ENCODE results near the gene MS4A14.
"Not testable (repeated sequence)": the region's sequence is repeated elsewhere in the genome, so short reads cannot be mapped to it uniquely, and the experiment has no call there.

Gene MS4A14

GRCh38 chr11:60396382-60396781, at the start of gene MS4A14:
MS4A14 (plus strand) TSS chr11:60396459; CDS start chr11:60396579, 120 bp downstream.
- no peak for FAIRE-seq

GRCh38 chr11:60347084-60347797, 49.0 kb upstream of the MS4A14 start:
- FAIRE-seq, result no peak

- FAIRE-seq, result no peak
Measured at GRCh38 chr11:60348116-60348515, 48.1 kb upstream of the MS4A14 start.

- FAIRE-seq, result no peak
Measured at GRCh38 chr11:60349990-60350389, 46.3 kb upstream of the MS4A14 start.

GRCh38 chr11:60357771-60358170, 38.5 kb upstream of the MS4A14 start:
- no peak for FAIRE-seq

- FAIRE-seq, result no peak
Measured at GRCh38 chr11:60360621-60361020, 35.6 kb upstream of the MS4A14 start.

- FAIRE-seq, result no peak
Measured at GRCh38 chr11:60362241-60362640, 34.0 kb upstream of the MS4A14 start.

- FAIRE-seq, result peak; percentile 80
Measured at GRCh38 chr11:60363542-60364470, 32.5 kb upstream of the MS4A14 start.

- FAIRE-seq, result not testable (repeated sequence)
Measured at GRCh38 chr11:60366262-60366904, 29.9 kb upstream of the MS4A14 start.

GRCh38 chr11:60367009-60367408, 29.2 kb upstream of the MS4A14 start:
- no peak for FAIRE-seq

GRCh38 chr11:60367896-60368295, 28.4 kb upstream of the MS4A14 start:
- FAIRE-seq, result no peak

GRCh38 chr11:60370252-60370810, 25.9 kb upstream of the MS4A14 start:
- FAIRE-seq, result no peak

GRCh38 chr11:60370811-60371298, 25.4 kb upstream of the MS4A14 start:
- no peak for FAIRE-seq

- FAIRE-seq, result no peak
Measured at GRCh38 chr11:60371386-60371785, 24.9 kb upstream of the MS4A14 start.

GRCh38 chr11:60371854-60372253, 24.4 kb upstream of the MS4A14 start:
- no peak for FAIRE-seq

GRCh38 chr11:60372767-60373166, 23.5 kb upstream of the MS4A14 start:
- FAIRE-seq, result no peak

GRCh38 chr11:60375316-60375715, 20.9 kb upstream of the MS4A14 start:
- no peak for FAIRE-seq

- no peak for FAIRE-seq
Measured at GRCh38 chr11:60376601-60377000, 19.7 kb upstream of the MS4A14 start.

GRCh38 chr11:60377401-60378136, 18.7 kb upstream of the MS4A14 start:
- FAIRE-seq, result no peak

GRCh38 chr11:60378354-60378753, 17.9 kb upstream of the MS4A14 start, which contains the start of gene MS4A7:
MS4A7 (plus strand) TSS chr11:60378532; CDS start chr11:60383142, 4,610 bp downstream.
- no peak for FAIRE-seq

- FAIRE-seq, result no peak
Measured at GRCh38 chr11:60389279-60389910, 6.9 kb upstream of the MS4A14 start.

- FAIRE-seq, result no peak
Measured at GRCh38 chr11:60390419-60390818, 5.8 kb upstream of the MS4A14 start.

All from A204.1 (cell line).